Raji (cell line): Measurements from ENCODE around the gene KCNJ18.
"Not testable (repeated sequence)": the region's sequence is repeated elsewhere in the genome, so short reads cannot be mapped to it uniquely, and the experiment has no call there.

ENCODE experiments used
- POLR2A ChIP-seq: IDR thresholded peaks from 2 replicates; pipeline ENCODE4 v1.6.1; 2011; ENCODE audit warnings: low read depth, low read length, control low read depth; ENCODE audit not compliant: insufficient read depth

The KCNJ18 gene

GRCh38 chr17:21691883-21692703 is at the start of gene KCNJ18:
TSS of gene KCNJ18 (plus strand) at chr17:21692523. CDS start at chr17:21702787, 10,264 bp downstream.
- TF ChIP-seq POLR2A = not testable (repeated sequence)

DNA sequence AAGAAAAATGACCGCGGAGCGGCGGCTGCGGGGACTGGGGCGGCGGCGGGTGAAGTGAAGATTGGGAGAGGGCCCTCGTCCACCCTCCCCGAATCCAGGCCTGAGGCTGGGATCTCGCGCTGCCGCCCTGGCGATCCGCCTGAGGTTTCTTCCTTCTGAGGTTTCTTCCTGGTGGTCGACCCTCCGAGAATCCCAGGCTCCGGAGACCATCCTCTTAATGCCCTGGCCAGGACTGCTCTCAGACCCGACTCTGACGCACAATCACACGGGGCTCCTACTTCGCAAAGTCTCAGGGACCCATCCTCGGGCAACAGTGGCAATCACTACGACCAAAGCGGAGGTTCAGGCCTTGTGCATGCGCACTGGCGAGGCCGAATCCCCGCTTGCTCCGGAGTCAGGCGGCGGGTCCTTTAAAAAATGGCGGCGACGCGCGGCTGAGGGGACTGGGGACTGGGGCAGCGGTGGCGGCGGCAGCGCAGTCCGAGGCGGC is 18.0 kb upstream of the KCNJ18 start:
- TF ChIP-seq POLR2A = no peak

- TF ChIP-seq POLR2A = no peak
These were observed 15.8 kb upstream of the KCNJ18 start for GRCh38 chr17:21676281-21677111.

DNA sequence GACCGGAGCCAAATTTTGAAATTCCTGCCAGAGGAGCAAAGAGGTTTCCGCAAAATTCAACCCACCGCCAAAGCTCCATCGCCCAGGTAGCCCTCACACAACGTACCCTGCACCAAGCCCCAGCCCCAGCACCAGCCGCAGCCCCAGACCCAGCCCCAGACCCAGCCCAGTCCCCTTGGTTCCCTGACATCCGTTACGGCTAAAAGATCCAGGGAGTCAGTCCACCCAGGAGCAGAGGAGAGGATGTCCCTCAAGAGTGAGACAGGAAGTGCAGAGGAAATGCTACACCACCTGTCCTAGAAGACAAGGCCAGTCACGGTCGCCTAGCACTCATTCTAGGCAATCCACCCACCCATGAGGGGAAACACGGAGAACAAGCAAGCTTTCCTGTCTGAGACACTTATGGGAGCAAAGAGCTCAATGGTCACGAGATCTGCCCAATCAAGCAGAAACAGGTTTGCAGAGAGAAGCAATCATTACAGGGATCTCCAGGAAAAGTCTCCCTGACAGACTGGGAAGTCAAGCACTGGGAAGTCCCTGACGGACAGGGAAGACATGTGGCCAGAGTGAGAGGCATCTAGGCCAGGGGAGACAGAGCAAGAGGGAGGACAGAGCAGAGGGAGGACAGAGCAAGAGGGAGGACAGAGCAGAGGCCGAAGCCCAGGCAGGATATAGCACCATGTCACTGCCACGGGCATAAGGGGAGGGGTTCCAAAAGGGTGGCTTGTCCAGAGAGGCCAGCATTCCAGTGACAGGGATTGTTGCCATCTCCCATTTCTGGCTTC is 15.0 kb upstream of the KCNJ18 start:
- TF ChIP-seq POLR2A = no peak

GRCh38 chr17:21677911-21678310 is 14.4 kb upstream of the KCNJ18 start:
- no peak for TF ChIP-seq POLR2A

DNA sequence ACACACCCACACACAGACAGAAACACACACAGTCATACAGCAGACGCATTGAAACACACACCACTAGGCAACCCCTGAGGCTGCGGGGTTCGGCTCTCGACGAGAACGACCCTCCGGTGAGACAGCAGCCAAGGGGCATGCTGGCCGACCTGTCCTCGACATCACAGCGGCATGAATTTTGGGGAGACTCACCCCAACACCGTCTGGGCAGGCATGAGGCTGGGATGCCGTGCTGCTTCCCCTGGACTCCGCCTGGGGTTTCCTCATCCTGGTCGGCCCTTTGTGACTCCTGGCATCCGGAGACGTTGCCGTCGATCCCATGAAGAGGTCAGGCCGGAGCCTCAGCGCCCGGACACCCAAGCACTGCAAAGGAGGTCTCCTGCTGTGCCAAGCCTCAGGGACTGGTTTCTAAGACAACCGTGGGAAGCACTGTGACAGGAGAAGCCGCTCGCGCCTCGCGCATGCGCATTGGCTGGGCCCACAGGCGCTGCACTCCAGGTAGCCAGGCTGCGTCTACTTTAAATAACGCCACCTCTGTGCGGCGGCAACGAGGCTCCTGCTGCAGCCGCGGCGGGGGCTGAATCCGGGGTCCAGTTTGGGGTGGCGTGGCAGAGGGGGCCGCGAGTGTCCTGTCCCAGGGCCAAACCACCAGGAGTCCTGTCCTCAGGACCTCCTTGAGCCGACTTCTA is 13.8 kb upstream of the KCNJ18 start:
- no peak for TF ChIP-seq POLR2A

DNA sequence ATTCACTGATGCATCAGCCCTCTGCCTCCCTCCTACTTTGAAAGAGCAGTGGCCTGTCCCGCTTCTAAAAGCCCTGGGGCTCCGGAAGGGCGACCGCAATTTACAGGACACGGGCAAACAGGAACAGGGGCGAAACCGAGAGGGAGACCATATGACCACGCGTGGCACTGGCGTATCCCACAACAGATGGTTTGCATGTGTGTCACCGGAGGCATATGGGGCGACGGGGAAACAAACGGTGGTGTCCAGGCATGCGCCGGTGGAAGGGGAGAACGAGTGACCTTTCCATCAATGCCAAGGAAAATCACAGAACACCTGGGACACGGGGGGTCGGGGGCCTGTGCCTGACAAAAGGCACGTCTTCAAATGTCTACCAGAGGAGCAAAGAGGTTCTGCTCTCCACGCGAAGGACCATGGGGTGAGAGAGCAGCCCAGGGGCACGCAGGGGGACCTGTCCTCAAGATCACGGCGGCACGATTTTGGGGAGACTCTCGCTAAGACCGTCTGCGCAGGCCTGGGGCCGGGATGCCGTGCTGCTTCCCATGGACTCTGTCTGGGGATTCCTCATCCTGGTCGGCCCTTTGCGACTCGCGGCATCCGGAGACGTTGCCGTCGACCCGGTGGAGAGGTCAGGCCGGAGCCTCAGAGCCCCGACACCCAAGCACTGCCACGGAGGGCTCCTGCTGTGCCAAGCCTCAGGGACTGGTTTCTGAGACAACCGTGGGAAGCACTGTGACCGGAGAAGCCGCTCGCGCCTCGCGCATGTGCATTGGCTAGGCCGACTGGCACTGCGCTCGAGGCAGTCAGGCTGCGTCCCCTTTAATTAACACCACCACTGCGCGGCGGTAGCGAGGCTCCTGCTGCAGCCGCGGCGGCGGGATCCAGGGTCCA is 12.8 kb upstream of the KCNJ18 start:
- no peak for TF ChIP-seq POLR2A

DNA sequence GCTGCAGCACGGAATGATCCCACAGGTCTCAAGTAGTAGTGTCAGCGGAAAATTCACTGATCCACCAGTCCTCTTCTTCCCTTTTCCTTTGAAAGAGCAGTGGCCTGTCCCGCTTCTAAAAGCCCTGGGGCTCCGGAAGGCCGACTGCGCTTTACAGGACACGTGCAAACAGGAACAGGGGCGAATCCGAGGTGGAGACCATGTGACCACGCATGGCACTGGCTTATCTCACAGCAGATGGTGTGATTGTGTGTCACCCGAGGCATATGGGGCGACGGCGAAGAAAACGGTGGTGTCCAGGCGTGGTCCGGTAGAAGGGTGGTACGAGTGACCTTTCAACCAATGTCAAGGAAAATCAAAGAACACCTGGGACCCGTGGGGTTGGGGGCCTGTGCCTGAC is 12.0 kb upstream of the KCNJ18 start:
- no peak for TF ChIP-seq POLR2A

DNA sequence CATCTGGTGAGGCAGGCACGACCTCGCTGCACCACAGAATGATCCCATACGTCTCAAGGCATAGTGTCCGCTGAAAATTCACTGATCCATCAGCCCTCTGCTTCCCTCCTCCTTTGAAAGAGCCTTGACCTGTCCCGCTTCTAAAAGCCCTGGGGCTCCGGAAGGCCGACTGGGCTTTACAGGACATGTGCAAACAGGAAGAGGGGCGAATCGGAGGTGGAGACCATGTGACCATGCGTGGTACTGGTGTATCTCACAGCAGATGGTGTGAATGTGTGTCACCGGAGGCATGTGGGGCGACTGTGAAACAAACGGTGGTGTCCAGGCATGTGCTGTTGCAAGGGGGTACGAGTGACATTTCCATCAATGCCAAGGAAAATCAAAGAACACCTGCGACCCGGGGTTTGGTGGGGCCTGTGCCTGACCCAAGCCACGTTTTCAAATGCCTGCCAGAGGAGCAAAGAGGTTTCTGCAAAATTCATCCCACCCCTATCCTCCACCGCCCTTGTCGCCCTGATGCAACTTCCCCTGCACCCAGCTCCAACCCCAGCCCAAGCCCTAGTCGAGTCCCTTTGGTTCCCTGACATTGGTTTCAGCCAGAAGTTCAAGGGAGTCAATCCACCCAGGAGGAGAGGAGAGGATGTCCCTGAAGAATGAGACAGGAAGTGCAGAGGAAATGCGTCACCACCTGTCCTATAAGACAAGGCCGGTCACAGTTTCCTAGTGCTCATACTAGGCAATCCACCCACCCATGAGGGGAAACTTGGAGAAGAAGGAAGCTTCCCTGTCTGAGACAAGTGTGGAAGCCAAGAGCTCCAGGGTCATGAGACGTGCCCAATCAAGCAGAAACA is 5.9 kb upstream of the KCNJ18 start:
- no peak for TF ChIP-seq POLR2A

- no peak for TF ChIP-seq POLR2A
These were observed 5.0 kb upstream of the KCNJ18 start for GRCh38 chr17:21687136-21687953.

DNA sequence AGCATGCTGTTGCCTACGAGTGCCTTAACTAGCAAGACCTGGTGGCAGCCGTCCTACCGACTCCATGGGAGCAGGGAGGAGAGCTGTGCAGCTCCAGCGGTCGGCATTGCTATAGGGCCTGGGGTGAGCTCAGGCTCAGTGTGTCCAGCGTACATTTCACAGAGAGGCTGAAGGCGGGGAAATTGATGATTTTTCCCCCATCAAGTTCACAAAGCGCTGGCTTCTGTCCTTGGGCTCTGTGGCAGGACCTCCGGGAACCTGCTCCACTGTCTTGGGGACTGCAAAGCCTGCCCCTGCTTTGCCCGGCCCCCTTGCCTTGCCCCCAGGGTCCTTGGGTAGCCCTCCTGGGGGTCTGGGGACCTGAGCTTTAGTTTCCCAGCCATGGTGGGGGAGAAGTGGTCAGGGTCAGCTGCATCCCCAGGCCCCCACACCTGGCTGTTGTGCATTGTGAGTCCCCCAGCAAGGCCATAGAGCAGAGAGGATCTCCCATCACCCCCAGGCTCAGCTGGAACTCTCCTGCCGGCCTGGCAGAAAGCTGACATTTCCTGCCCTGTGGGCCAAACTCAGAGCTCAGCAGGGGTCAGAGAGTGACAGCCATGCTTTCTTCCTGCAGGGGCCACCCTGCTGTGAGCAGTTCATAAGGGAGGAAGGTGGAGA is 3.9 kb upstream of the KCNJ18 start:
- no peak for TF ChIP-seq POLR2A
